Panc1 (cell line): Measurements from ENCODE around the gene AGPAT1. TPM values are rescaled to one million over a fixed set of nuclear protein-coding genes. Genes with fewer than 3 reads are reported as not detected.

Experiments
- ATAC-seq: fragments of 200-7000 bp; cut with Tn5 transposase; 2 replicates; pipeline ENCODE4 v1.9.1; 2020; ENCODE audit warnings: mild to moderate bottlenecking, moderate library complexity
- BruUV-seq: library from RNA; stranded (reverse); fragments of 400-500 nt; replicated peaks from 2 replicates; lab custom pipeline; 2021; lab: Mats Ljungman, UMichigan
- CTCF ChIA-PET: fragments of 300-600 bp; sonication (Branson Sonifier 250); formaldehyde crosslinking; loops from one replicate; lab custom pipeline; 2022; ENCODE audit warnings: antibody characterized with exemption; lab: Charles Lee
- POLR2A ChIA-PET: fragments of 300-600 bp; sonication (Branson Sonifier 250); formaldehyde crosslinking; loops from one replicate; lab custom pipeline; 2022; ENCODE audit warnings: antibody characterized with exemption; lab: Charles Lee
- DNase-seq: peaks from one replicate; pipeline ENCODE4 v3.0.0-alpha.2; 2010; ENCODE audit warnings: low read depth, low spot score
- H3K27ac ChIP-seq: 2 replicates; pipeline ENCODE4 v1.5.1; 2011; ENCODE audit warnings: mild to moderate bottlenecking, low read length, inconsistent platforms
- H3K27me3 ChIP-seq: fragments of 200-500 bp; sonication (Bioruptor generic); 2 replicates; pipeline ENCODE4 v1.6.0; 2014; ENCODE audit warnings: low read length, inconsistent platforms; ENCODE audit not compliant: control insufficient read depth, insufficient read depth
- H3K36me3 ChIP-seq: fragments of 200-500 bp; sonication (Bioruptor generic); 2 replicates; pipeline ENCODE4 v1.5.1; 2014; ENCODE audit warnings: inconsistent platforms, mild to moderate bottlenecking, low read length, moderate library complexity; ENCODE audit not compliant: control insufficient read depth, insufficient read depth
- H3K4me1 ChIP-seq: 2 replicates; pipeline ENCODE4 v1.5.1; 2011; ENCODE audit warnings: inconsistent platforms, mild to moderate bottlenecking, low read length, moderate library complexity; ENCODE audit not compliant: control insufficient read depth, insufficient read depth
- H3K4me3 ChIP-seq, 2 experiments: 2 replicates each; pipeline ENCODE4 v1.5.1; 2011 to 2012; ENCODE audit warnings: low read depth in 2 of 2, low read length in 2 of 2, mild to moderate bottlenecking in 2 of 2, inconsistent platforms in 1 of 2, moderate library complexity in 1 of 2
- H3K9me3 ChIP-seq: fragments of 200-500 bp; sonication (Bioruptor generic); 2 replicates; pipeline ENCODE4 v1.5.1; 2014; ENCODE audit warnings: low read depth, mild to moderate bottlenecking, inconsistent platforms, low read length, moderate library complexity; ENCODE audit not compliant: control insufficient read depth, insufficient read depth
- CTCF ChIP-seq: fragments of 450-650 bp; IDR thresholded peaks from 2 replicates; pipeline ENCODE4 v1.5.1; 2017; ENCODE audit warnings: mild to moderate bottlenecking
- POLR2AphosphoS5 ChIP-seq: IDR thresholded peaks from 2 replicates; pipeline ENCODE4 v1.6.1; 2012; ENCODE audit warnings: mild to moderate bottlenecking, low read depth, low read length, moderate library complexity
- REST ChIP-seq, 2 experiments: IDR thresholded peaks; 2 replicates each; pipeline ENCODE4 v1.6.1; 2011 to 2012; ENCODE audit warnings: low read depth in 2 of 2, control low read depth in 1 of 2, low read length in 1 of 2, mild to moderate bottlenecking in 1 of 2, moderate library complexity in 1 of 2; ENCODE audit not compliant: insufficient read depth in 1 of 2
- SIN3A ChIP-seq: IDR thresholded peaks from 2 replicates; pipeline ENCODE4 v1.6.1; 2012; ENCODE audit warnings: low read depth, mild to moderate bottlenecking, low read length, moderate library complexity, borderline replicate concordance; ENCODE audit not compliant: insufficient read depth
- TCF7L2 ChIP-seq: IDR thresholded peaks from 2 replicates; pipeline ENCODE4 v1.6.1; 2011; ENCODE audit warnings: mild to moderate bottlenecking, low read depth, low read length, inconsistent platforms
- in situ Hi-C: cut with HindIII; loops from 2 replicates; pipeline ENCODE4 v1.10.0; 2016; ENCODE audit warnings: low sequenced_read_pairs, low pct_unique_long_range_greater_than_20kb
- intact Hi-C: fragments of 100-400 bp; cut with micrococcal nuclease; formaldehyde crosslinking; loops from one replicate; pipeline ENCODE4 v1.10.0; 2022; ENCODE audit not compliant: unreplicated experiment
- total RNA-seq: library from RNA; stranded (reverse); gene quantifications from one replicate; pipeline ENCODE4 v1.2.1, GENCODE V29; 2021; ENCODE audit not compliant: unreplicated experiment

The AGPAT1 gene
- total RNA-seq, 1 experiment from 2014 or later: 88.4 TPM

GRCh38 chr6:32223258-32224235 is 47.7 kb upstream of the AGPAT1 start, which contains the start of gene NOTCH4:
Gene NOTCH4, minus strand, starts transcription at chr6:32224067. Its CDS starts 139 bp downstream, at chr6:32223928.
- Histone ChIP-seq H3K36me3 (no peaks in the 10 kb centered on the region), H3K27ac (no peak within 1 kb of the TSS), H3K4me3 (no peak within 1 kb of the TSS), H3K4me1 (no peaks in the 10 kb centered on the region), H3K9me3 (no peaks in the 10 kb centered on the region), H3K27me3 (no peaks in the 10 kb centered on the region)
- ChIA-PET CTCF (no interaction called here), POLR2A (no interaction called here)
- TF ChIP-seq TCF7L2: no peak
- TF ChIP-seq POLR2AphosphoS5: no peak
- TF ChIP-seq CTCF: no peak
- TF ChIP-seq SIN3A: no peak
- no peak for TF ChIP-seq REST (IDR thresholded peaks at IDR 0.05; ENCODE audit: insufficient read depth in 1 of 2, low read depth in 2 of 2, low read length in 1 of 2)
- BruUV-seq: no TSS peak
- ATAC-seq (no peak), DNase-seq (no peak)
- in situ Hi-C loops: no loop called here
- intact Hi-C loops: no loop called here

- ChIA-PET CTCF (no interaction called here), POLR2A (no interaction called here)
- Histone ChIP-seq H3K9me3 (no peaks in the 10 kb centered on the region), H3K27ac (no peak overlapping the region), H3K4me1 (no peaks in the 10 kb centered on the region), H3K36me3 (no peaks in the 10 kb centered on the region), H3K27me3 (no peaks in the 10 kb centered on the region), H3K4me3 (no peak overlapping the region)
- DNase-seq (no peak), ATAC-seq (no peak)
- in situ Hi-C loops (no loop called here), intact Hi-C loops (no loop called here)
- BruUV-seq: no TSS peak
- TF ChIP-seq SIN3A (no peak), CTCF (no peak), TCF7L2 (no peak), REST (IDR thresholded peaks at IDR 0.05; ENCODE audit: insufficient read depth in 1 of 2, low read depth in 2 of 2, low read length in 1 of 2) (no peak), POLR2AphosphoS5 (no peak)
These were observed 46.7 kb upstream of the AGPAT1 start for GRCh38 chr6:32222333-32223230.
